HEK293 (cell line): ENCODE data around the gene CREB3L1.

ENCODE experiments used
- CTCF ChIP-seq: fragments of 450-650 bp; formaldehyde crosslinking; IDR thresholded peaks from 2 replicates; pipeline ENCODE4 v1.5.1; 2016; ENCODE audit warnings: missing biosample characterization, missing genetic modification characterization
- PRDM6 ChIP-seq: fragments of 450-650 bp; formaldehyde crosslinking; IDR thresholded peaks from 2 replicates; pipeline ENCODE4 v1.5.1; 2017; ENCODE audit warnings: missing biosample characterization, missing genetic modification characterization
- TSHZ1 ChIP-seq: fragments of 450-650 bp; formaldehyde crosslinking; IDR thresholded peaks from 2 replicates; pipeline ENCODE4 v1.5.1; 2016; ENCODE audit warnings: missing biosample characterization, missing genetic modification characterization, borderline replicate concordance
- YY1 ChIP-seq: fragments of 450-650 bp; formaldehyde crosslinking; IDR thresholded peaks from 2 replicates; pipeline ENCODE4 v1.5.1; 2018; ENCODE audit warnings: missing biosample characterization, missing genetic modification characterization
- ZNF138 ChIP-seq: fragments of 450-650 bp; formaldehyde crosslinking; IDR thresholded peaks from 2 replicates; pipeline ENCODE4 v1.5.1; 2016; ENCODE audit warnings: missing biosample characterization, missing genetic modification characterization, borderline replicate concordance
- ZNF274 ChIP-seq, 2 experiments: fragments of 200-500 bp in 1 of 2; fragments of 450-650 bp in 1 of 2; sonication (Bioruptor generic) in 1 of 2; formaldehyde crosslinking in 1 of 2; IDR thresholded peaks; 2 replicates each; pipeline versions ENCODE4 v1.5.1 to v1.6.1; 2014 to 2016; ENCODE audit warnings: borderline replicate concordance in 1 of 2, inconsistent platforms in 1 of 2, low read length in 1 of 2, missing biosample characterization in 1 of 2, missing genetic modification characterization in 1 of 2
- ZNF514 ChIP-seq: fragments of 450-650 bp; formaldehyde crosslinking; IDR thresholded peaks from 2 replicates; pipeline ENCODE4 v1.5.1; 2016; ENCODE audit warnings: missing biosample characterization, missing genetic modification characterization
- ZNF707 ChIP-seq: fragments of 450-650 bp; formaldehyde crosslinking; IDR thresholded peaks from 2 replicates; pipeline ENCODE4 v1.5.1; 2016; ENCODE audit warnings: missing biosample characterization, missing genetic modification characterization
- TF ChIP-seq, protein P1 (sequence below): fragments of 450-650 bp; formaldehyde crosslinking; IDR thresholded peaks from 2 replicates; pipeline ENCODE4 v1.5.1; 2016; ENCODE audit warnings: missing biosample characterization, missing genetic modification characterization
- TF ChIP-seq, protein P2 (sequence below): fragments of 450-650 bp; formaldehyde crosslinking; IDR thresholded peaks from 2 replicates; pipeline ENCODE4 v1.5.1; 2016; ENCODE audit warnings: missing biosample characterization, missing genetic modification characterization

GRCh38 chr11:46236918-46237247 lies 40.6 kb upstream of the CREB3L1 start:
- no peak for TF ChIP-seq ZNF274 (IDR thresholded peaks at IDR 0.05; ENCODE audit: low read length)
- TF ChIP-seq ZNF274 (tag by site-specific recombination; IDR thresholded peaks at IDR 0.05; ENCODE audit: borderline replicate concordance), result no peak
- TF ChIP-seq, protein P1, sequence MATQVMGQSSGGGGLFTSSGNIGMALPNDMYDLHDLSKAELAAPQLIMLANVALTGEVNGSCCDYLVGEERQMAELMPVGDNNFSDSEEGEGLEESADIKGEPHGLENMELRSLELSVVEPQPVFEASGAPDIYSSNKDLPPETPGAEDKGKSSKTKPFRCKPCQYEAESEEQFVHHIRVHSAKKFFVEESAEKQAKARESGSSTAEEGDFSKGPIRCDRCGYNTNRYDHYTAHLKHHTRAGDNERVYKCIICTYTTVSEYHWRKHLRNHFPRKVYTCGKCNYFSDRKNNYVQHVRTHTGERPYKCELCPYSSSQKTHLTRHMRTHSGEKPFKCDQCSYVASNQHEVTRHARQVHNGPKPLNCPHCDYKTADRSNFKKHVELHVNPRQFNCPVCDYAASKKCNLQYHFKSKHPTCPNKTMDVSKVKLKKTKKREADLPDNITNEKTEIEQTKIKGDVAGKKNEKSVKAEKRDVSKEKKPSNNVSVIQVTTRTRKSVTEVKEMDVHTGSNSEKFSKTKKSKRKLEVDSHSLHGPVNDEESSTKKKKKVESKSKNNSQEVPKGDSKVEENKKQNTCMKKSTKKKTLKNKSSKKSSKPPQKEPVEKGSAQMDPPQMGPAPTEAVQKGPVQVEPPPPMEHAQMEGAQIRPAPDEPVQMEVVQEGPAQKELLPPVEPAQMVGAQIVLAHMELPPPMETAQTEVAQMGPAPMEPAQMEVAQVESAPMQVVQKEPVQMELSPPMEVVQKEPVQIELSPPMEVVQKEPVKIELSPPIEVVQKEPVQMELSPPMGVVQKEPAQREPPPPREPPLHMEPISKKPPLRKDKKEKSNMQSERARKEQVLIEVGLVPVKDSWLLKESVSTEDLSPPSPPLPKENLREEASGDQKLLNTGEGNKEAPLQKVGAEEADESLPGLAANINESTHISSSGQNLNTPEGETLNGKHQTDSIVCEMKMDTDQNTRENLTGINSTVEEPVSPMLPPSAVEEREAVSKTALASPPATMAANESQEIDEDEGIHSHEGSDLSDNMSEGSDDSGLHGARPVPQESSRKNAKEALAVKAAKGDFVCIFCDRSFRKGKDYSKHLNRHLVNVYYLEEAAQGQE (tag by site-specific recombination), result no peak
- no peak for TF ChIP-seq YY1 (tag by site-specific recombination)
- TF ChIP-seq CTCF (tag by site-specific recombination), result no peak
- no peak for TF ChIP-seq ZNF514 (tag by site-specific recombination)
- TF ChIP-seq ZNF707 (tag by site-specific recombination), result no peak
- no peak for TF ChIP-seq TSHZ1 (tag by site-specific recombination)
- TF ChIP-seq, protein P2, sequence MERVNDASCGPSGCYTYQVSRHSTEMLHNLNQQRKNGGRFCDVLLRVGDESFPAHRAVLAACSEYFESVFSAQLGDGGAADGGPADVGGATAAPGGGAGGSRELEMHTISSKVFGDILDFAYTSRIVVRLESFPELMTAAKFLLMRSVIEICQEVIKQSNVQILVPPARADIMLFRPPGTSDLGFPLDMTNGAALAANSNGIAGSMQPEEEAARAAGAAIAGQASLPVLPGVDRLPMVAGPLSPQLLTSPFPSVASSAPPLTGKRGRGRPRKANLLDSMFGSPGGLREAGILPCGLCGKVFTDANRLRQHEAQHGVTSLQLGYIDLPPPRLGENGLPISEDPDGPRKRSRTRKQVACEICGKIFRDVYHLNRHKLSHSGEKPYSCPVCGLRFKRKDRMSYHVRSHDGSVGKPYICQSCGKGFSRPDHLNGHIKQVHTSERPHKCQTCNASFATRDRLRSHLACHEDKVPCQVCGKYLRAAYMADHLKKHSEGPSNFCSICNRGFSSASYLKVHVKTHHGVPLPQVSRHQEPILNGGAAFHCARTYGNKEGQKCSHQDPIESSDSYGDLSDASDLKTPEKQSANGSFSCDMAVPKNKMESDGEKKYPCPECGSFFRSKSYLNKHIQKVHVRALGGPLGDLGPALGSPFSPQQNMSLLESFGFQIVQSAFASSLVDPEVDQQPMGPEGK, result no peak
- no peak for TF ChIP-seq PRDM6 (tag by site-specific recombination)
- TF ChIP-seq ZNF138, result no peak
